Keratinocyte (primary cell): ENCODE results near the gene POLR2A.
A peak's percentile ranks its signal among the peaks of the same experiment; 100 is the strongest.

ENCODE experiments used
- CTCF ChIP-seq, 3 experiments: IDR thresholded peaks in 1 of 3; conservative IDR thresholded peaks in 1 of 3; optimal IDR thresholded peaks in 1 of 3; 2 replicates in 2 of 3; 3 replicates in 1 of 3; pipeline versions ENCODE3 to v1.5.1; 2011; ENCODE audit warnings: low read length in 3 of 3, mild to moderate bottlenecking in 3 of 3, moderate library complexity in 2 of 3, control low read depth in 1 of 3, inconsistent platforms in 1 of 3; ENCODE audit not compliant: insufficient read depth in 2 of 3; ENCODE audit errors: extremely low read depth in 1 of 3
- EZH2 ChIP-seq: IDR thresholded peaks from one replicate; pipeline ENCODE4 v1.6.1; 2012; ENCODE audit warnings: inconsistent platforms, mild to moderate bottlenecking, low read length, moderate library complexity

GRCh38 chr17:7444682-7445618, 39.2 kb upstream of the POLR2A start, which contains the start of gene CHRNB1:
- TF ChIP-seq CTCF (optimal IDR thresholded peaks at IDR 0.05 in 1 of 3, IDR thresholded peaks at IDR 0.05 in 1 of 3, conservative IDR thresholded peaks at IDR 0.05 in 1 of 3; ENCODE audit: extremely low read depth in 1 of 3, insufficient read depth in 2 of 3, low read length in 3 of 3): peak in 1 of 3 experiments; percentile 18
- TF ChIP-seq EZH2: no peak
